Caco-2 (cell line): ENCODE data around the gene OSBPL1A. TPM values are rescaled to one million over a fixed set of nuclear protein-coding genes. Genes with fewer than 3 reads are reported as not detected.

ENCODE experiments used
- BruUV-seq: library from RNA; stranded (reverse); fragments of 400-500 nt; replicated peaks from 2 replicates; lab custom pipeline; 2021; lab: Mats Ljungman, UMichigan
- CTCF ChIA-PET: fragments of 300-600 bp; sonication (Branson Sonifier 250); formaldehyde crosslinking; loops from one replicate; lab custom pipeline; 2022; ENCODE audit warnings: antibody characterized with exemption; lab: Charles Lee
- POLR2A ChIA-PET: fragments of 300-600 bp; sonication (Branson Sonifier 250); formaldehyde crosslinking; loops from one replicate; lab custom pipeline; 2022; ENCODE audit warnings: antibody characterized with exemption; lab: Charles Lee
- DNase-seq, 2 experiments: peaks; one replicate each; pipeline versions ENCODE4 v3.0.0 to v3.0.0-alpha.2; 2020 to 2022
- H3K27me3 ChIP-seq: replicated peaks from 2 replicates; pipeline ENCODE4 v1.6.0; 2011; ENCODE audit warnings: low read length; ENCODE audit not compliant: control insufficient read depth, insufficient read depth
- H3K36me3 ChIP-seq: 2 replicates; pipeline ENCODE4 v1.5.1; 2011; ENCODE audit warnings: low read length; ENCODE audit not compliant: control insufficient read depth, insufficient read depth
- H3K4me1 ChIP-seq: fragments of 250-450 bp; sonication (Bioruptor Pico); 2 replicates; pipeline ENCODE4 v1.5.1; 2020; ENCODE audit warnings: mild to moderate bottlenecking
- H3K4me3 ChIP-seq: 2 replicates; pipeline ENCODE4 v1.5.1; 2011; ENCODE audit warnings: low read depth, mild to moderate bottlenecking, control low read depth, low read length
- H3K9me3 ChIP-seq: fragments of 250-450 bp; sonication (Bioruptor Pico); 2 replicates; pipeline ENCODE4 v1.5.1; 2020; ENCODE audit warnings: mild to moderate bottlenecking, moderate library complexity
- H3K27ac Mint-ChIP-seq: one replicate; pipeline ENCODE4 v1.8.0; 2022; ENCODE audit warnings: mixed read lengths; ENCODE audit not compliant: unreplicated experiment
- H3K27me3 Mint-ChIP-seq: one replicate; pipeline ENCODE4 v1.8.0; 2022; ENCODE audit warnings: mixed read lengths; ENCODE audit not compliant: insufficient read depth, unreplicated experiment
- H3K36me3 Mint-ChIP-seq: one replicate; pipeline ENCODE4 v1.8.0; 2022; ENCODE audit warnings: mild to moderate bottlenecking, mixed read lengths; ENCODE audit not compliant: insufficient read depth, unreplicated experiment
- H3K4me1 Mint-ChIP-seq: one replicate; pipeline ENCODE4 v1.8.0; 2022; ENCODE audit warnings: low read depth, mixed read lengths; ENCODE audit not compliant: unreplicated experiment
- H3K4me3 Mint-ChIP-seq: one replicate; pipeline ENCODE4 v1.8.0; 2022; ENCODE audit warnings: mild to moderate bottlenecking, moderate library complexity, mixed read lengths; ENCODE audit not compliant: unreplicated experiment
- H3K9me3 Mint-ChIP-seq: one replicate; pipeline ENCODE4 v1.8.0; 2022; ENCODE audit warnings: mixed read lengths; ENCODE audit not compliant: unreplicated experiment
- intact Hi-C: fragments of 100-400 bp; cut with micrococcal nuclease; formaldehyde crosslinking; loops from one replicate; pipeline ENCODE4 v1.10.0; 2022; ENCODE audit not compliant: unreplicated experiment
- total RNA-seq: library from RNA; stranded (reverse); gene quantifications from 2 replicates; pipeline ENCODE4 v1.2.3, GENCODE V29; 2022
- TF ChIP-seq, protein P1 (sequence below), 2 experiments: fragments of 200-600 bp in 1 of 2; IDR thresholded peaks; 1 replicate in 1 of 2; 2 replicates in 1 of 2; pipeline versions ENCODE4 v1.5.1 to v1.8.0; 2011 to 2022; ENCODE audit warnings: antibody characterized with exemption in 1 of 2, control low read depth in 1 of 2, inconsistent platforms in 1 of 2, low read depth in 1 of 2, low read length in 1 of 2, mild to moderate bottlenecking in 1 of 2, moderate library complexity in 1 of 2; ENCODE audit not compliant: insufficient read depth in 1 of 2, severe bottlenecking in 1 of 2, unreplicated experiment in 1 of 2

Gene OSBPL1A
- total RNA-seq, 1 experiment from 2014 or later = 15.7 TPM

DNA sequence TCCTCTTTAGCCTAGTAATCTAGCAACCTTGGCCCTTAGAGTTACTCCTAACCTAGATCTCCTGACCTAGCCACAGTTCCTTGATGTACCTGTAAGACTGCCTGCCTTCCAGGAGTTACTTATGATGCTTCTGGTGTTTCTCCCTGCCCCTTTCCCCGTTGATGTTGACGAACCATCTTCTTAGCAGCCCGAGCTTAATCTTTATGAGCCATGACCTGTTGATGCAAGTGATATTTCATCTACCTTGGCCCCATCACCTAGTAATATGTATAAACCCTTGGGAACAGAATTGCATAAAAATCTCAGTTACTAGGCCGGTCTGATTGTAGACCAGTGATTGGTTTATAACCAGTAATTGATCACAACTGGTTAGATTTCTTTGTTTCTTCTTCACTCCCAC lies 31.6 kb upstream of the OSBPL1A start:
- Histone ChIP-seq H3K9me3 (no peaks in the 10 kb centered on the region), H3K4me1 (no peaks in the 10 kb centered on the region), H3K4me3 (no peak overlapping the region), H3K36me3 (no peaks in the 10 kb centered on the region), H3K27me3 (no peaks in the 10 kb centered on the region)
- intact Hi-C loops = no loop called here
- CTCF ChIA-PET = interaction anchor here (0.6 to 1.1 kb wide), 2 partner anchors 13 to 31 kb away, joined by 4 read pairs; partner anchors contain the start of gene OSBPL1A
- peaks cover 13% of the 10 kb centered on the region for H3K36me3 Mint-ChIP-seq
- H3K4me1 Mint-ChIP-seq = no peaks in the 10 kb centered on the region
- no TSS peak for BruUV-seq
- H3K27ac Mint-ChIP-seq = no peak overlapping the region
- H3K4me3 Mint-ChIP-seq = no peak overlapping the region
- no peaks in the 10 kb centered on the region for H3K27me3 Mint-ChIP-seq
- no peak for DNase-seq
- H3K9me3 Mint-ChIP-seq = no peaks in the 10 kb centered on the region
- TF ChIP-seq, protein P1, sequence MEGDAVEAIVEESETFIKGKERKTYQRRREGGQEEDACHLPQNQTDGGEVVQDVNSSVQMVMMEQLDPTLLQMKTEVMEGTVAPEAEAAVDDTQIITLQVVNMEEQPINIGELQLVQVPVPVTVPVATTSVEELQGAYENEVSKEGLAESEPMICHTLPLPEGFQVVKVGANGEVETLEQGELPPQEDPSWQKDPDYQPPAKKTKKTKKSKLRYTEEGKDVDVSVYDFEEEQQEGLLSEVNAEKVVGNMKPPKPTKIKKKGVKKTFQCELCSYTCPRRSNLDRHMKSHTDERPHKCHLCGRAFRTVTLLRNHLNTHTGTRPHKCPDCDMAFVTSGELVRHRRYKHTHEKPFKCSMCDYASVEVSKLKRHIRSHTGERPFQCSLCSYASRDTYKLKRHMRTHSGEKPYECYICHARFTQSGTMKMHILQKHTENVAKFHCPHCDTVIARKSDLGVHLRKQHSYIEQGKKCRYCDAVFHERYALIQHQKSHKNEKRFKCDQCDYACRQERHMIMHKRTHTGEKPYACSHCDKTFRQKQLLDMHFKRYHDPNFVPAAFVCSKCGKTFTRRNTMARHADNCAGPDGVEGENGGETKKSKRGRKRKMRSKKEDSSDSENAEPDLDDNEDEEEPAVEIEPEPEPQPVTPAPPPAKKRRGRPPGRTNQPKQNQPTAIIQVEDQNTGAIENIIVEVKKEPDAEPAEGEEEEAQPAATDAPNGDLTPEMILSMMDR (IDR thresholded peaks at IDR 0.05; ENCODE audit: insufficient read depth in 1 of 2, low read depth in 1 of 2, low read length in 1 of 2, severe bottlenecking in 1 of 2, unreplicated experiment in 1 of 2) = no peak
- POLR2A ChIA-PET = no interaction called here

DNA sequence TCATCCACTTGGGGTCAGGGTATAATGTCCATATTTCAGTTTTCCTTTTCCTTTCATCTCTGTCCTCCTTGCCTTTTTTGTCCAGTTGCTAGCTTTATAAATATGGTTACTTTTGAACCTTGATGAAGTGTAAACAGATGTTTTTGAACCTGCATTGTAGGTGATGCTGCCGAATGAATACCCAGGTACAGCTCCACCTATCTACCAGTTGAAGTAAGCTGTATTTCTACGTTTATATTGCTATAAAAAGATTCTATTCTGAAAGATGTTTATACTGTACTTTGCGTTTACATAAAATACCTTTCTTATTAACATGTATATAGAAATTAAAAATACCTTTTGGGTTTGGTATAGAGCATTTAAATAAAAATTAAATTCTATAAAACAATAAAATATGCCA lies 31.1 kb upstream of the OSBPL1A start:
- Mint-ChIP-seq H3K9me3 (no peaks in the 10 kb centered on the region), H3K36me3 (peaks cover 13% of the 10 kb centered on the region), H3K27ac (no peak overlapping the region), H3K4me1 (no peaks in the 10 kb centered on the region), H3K4me3 (no peak overlapping the region), H3K27me3 (no peaks in the 10 kb centered on the region)
- TF ChIP-seq, protein P1 (IDR thresholded peaks at IDR 0.05; ENCODE audit: insufficient read depth in 1 of 2, low read depth in 1 of 2, low read length in 1 of 2, severe bottlenecking in 1 of 2, unreplicated experiment in 1 of 2) = no peak
- Histone ChIP-seq H3K36me3 (no peaks in the 10 kb centered on the region), H3K4me1 (no peaks in the 10 kb centered on the region), H3K4me3 (no peak overlapping the region), H3K27me3 (no peaks in the 10 kb centered on the region), H3K9me3 (no peaks in the 10 kb centered on the region)
- no TSS peak for BruUV-seq
- intact Hi-C loops = no loop called here
- DNase-seq = no peak
- ChIA-PET POLR2A (no interaction called here), CTCF (interaction anchor here (0.6 to 1.1 kb wide), 2 partner anchors 14 to 31 kb away, joined by 4 read pairs; partner anchors contain the start of gene OSBPL1A)

DNA sequence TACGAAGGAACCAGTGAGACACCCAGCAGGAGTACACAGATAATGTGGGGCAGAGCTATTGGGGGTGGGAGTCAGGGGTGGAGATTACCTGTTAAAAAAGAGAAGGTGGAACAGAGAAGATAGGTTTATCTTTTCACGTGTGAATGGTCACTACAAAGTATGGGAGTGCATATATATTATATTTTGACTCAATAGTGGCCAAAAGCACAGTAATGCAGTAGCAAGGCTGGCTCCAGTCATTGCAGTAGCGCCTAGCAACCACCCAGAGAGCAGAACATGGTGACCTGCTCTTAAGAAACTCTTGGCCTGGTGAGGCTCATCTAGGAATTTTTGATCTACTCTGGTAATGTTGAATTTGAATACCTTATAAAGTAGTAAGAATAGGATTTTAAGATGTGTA lies 29.9 kb upstream of the OSBPL1A start:
- peak overlapping the region; percentile 93 for H3K27ac Mint-ChIP-seq

More for the DNA sequence above, 29.9 kb upstream of the OSBPL1A start:
- H3K36me3 ChIP-seq = no peaks in the 10 kb centered on the region
- TF ChIP-seq, protein P1 (IDR thresholded peaks at IDR 0.05; ENCODE audit: insufficient read depth in 1 of 2, low read depth in 1 of 2, low read length in 1 of 2, severe bottlenecking in 1 of 2, unreplicated experiment in 1 of 2) = no peak
- BruUV-seq = no TSS peak
- ChIA-PET CTCF (no interaction called here), POLR2A (interaction anchor here (1.6 kb wide), 1 partner anchor 30 kb away, joined by 8 read pairs; the partner anchor contains the start of gene OSBPL1A)
- no peaks in the 10 kb centered on the region for H3K4me1 ChIP-seq
- peak in 1 of 2 experiments; percentile 0 for DNase-seq
- intact Hi-C loops = no loop called here
- no peaks in the 10 kb centered on the region for H3K9me3 ChIP-seq
- Mint-ChIP-seq H3K27me3 (no peaks in the 10 kb centered on the region), H3K36me3 (peaks cover 8% of the 10 kb centered on the region), H3K4me3 (peak overlapping the region; percentile 86), H3K9me3 (no peaks in the 10 kb centered on the region), H3K4me1 (no peaks in the 10 kb centered on the region)
- H3K27me3 ChIP-seq = no peaks in the 10 kb centered on the region
- H3K4me3 ChIP-seq = peak overlapping the region; percentile 61
